ENCODE results near the gene TXLNG. TPM values are rescaled to one million over a fixed set of nuclear protein-coding genes. Genes with fewer than 3 reads are reported as not detected.

TXLNG gene
- total and polyA plus RNA-seq, 2 donors (not counting 3 experiments of a cell fraction or from before 2014, with no cell fraction given) = 6.8 to 7.6 TPM

DNA sequence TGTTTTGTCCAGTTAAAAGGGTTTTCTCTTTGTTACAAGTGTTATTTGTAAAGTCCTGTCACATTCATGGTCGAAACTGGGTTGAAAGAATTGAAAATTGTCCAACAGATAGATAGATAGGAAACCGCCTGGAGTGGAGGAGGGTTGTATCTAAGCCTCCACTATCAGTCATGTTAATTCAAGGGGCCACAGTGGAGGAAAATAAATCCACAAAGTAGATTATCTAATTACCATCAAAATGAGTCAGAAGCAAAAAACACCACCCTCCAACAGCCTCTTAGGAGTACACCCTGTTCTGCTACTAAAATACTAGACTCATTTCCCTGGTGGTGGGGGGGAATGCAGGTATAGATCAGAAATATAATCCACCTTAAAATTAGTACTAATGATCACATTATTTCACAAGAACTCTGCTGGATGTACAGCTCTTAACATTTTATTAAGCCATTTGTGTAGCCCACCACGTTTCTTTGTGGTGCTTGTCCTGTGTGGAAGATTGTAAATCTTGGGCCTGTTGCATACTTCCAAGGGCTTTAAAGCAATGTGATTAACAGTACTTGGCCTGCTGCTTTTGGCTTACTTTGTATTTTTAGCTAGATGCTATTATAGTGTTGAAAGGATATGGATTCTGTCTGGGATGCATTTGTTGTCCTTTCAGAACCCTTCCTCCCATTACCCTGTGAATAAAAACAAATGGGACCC, 57.1 kb downstream of the TXLNG start:
- dilution Hi-C loops (cut with MboI; ENCODE audit: extremely low pct_ligation_motif_present, low sequenced_read_pairs) (no loop called here), intact Hi-C loops (cut with micrococcal nuclease) (no loop called here)
- BruUV-seq (replicated peaks) = no TSS peak
- H3K4me2 ChIP-seq (ENCODE audit: insufficient read depth, low read length) = no peak overlapping the region
- no peak overlapping the region for H3K9ac ChIP-seq (replicated peaks; ENCODE audit: extremely low read depth, insufficient read depth, low read length)
- no peak for DNase-seq (ENCODE audit: low read depth, low spot score)
- TF ChIP-seq GATA2 (IDR thresholded peaks at IDR 0.05; ENCODE audit: insufficient read depth, insufficient read length, low read depth, low read length) = peak; percentile 15
- TF ChIP-seq EZH2 (IDR thresholded peaks at IDR 0.05; ENCODE audit: borderline replicate concordance, low read depth, low read length, severe bottlenecking) = no peak
- H3K9me1 ChIP-seq (replicated peaks; ENCODE audit: control insufficient read depth, extremely low read depth, insufficient read depth, low read length) = no peaks in the 10 kb centered on the region
- no peaks in the 10 kb centered on the region for H4K20me1 ChIP-seq (replicated peaks; ENCODE audit: control insufficient read depth, extremely low read depth, insufficient read depth, low read length)
- POLR2A ChIA-PET = no interaction called here
- peaks cover 2 to 8% of the 10 kb centered on the region in 2 experiments for H3K36me3 ChIP-seq (ENCODE audit: control insufficient read depth in 2 of 2, extremely low read depth in 1 of 2, insufficient read depth in 2 of 2, low read length in 2 of 2)
- H3K4me3 ChIP-seq (replicated peaks in 1 of 3; ENCODE audit: insufficient read depth in 1 of 3, low read depth in 1 of 3, low read length in 3 of 3) = no peak overlapping the region
- H3K4me1 ChIP-seq (ENCODE audit: control insufficient read depth, extremely low read depth, insufficient read depth, low read length) = peaks cover 11% of the 10 kb centered on the region
- FAIRE-seq = peak; percentile 44
- no peaks in the 10 kb centered on the region for H3K27me3 ChIP-seq (ENCODE audit: control insufficient read depth in 2 of 2, insufficient read depth in 2 of 2, low read length in 2 of 2)
- no peak overlapping the region for H3K27ac ChIP-seq (ENCODE audit: insufficient read depth, low read depth, low read length)
- no peaks in the 10 kb centered on the region for H3K79me2 ChIP-seq (ENCODE audit: control insufficient read depth, insufficient read depth, low read length)
- H3K9me3 ChIP-seq (replicated peaks; ENCODE audit: control insufficient read depth, insufficient read depth, low read length) = no peaks in the 10 kb centered on the region
- no peak overlapping the region for H2AFZ ChIP-seq (ENCODE audit: low read depth, low read length)
- CTCF ChIA-PET = no interaction called here

DNA sequence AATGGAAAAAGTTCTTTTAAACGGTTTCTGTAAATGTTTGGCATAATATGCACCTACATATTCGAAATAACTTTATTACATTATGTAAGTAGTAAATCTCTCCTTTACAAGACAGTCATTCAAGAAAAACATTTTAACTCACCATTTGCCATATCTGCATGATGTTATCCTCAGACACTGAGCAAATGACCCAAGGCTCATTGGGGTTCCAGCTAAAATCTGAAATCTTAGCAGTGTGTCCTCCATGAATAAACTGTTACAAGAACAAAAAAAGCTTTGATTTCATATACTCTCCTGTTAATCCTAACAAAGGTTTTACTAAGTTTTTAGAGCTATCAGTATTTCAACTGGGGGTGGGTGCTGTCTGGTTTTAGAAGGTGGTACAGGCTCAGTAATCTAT, 59.4 kb downstream of the TXLNG start:
- Histone ChIP-seq H3K9me1 (replicated peaks; ENCODE audit: control insufficient read depth, extremely low read depth, insufficient read depth, low read length) (no peaks in the 10 kb centered on the region), H4K20me1 (replicated peaks; ENCODE audit: control insufficient read depth, extremely low read depth, insufficient read depth, low read length) (no peaks in the 10 kb centered on the region), H3K79me2 (ENCODE audit: control insufficient read depth, insufficient read depth, low read length) (no peaks in the 10 kb centered on the region), H2AFZ (ENCODE audit: low read depth, low read length) (no peak overlapping the region), H3K9me3 (replicated peaks; ENCODE audit: control insufficient read depth, insufficient read depth, low read length) (no peaks in the 10 kb centered on the region), H3K27ac (ENCODE audit: insufficient read depth, low read depth, low read length) (no peak overlapping the region), H3K9ac (replicated peaks; ENCODE audit: extremely low read depth, insufficient read depth, low read length) (no peak overlapping the region), H3K27me3 (ENCODE audit: control insufficient read depth in 2 of 2, insufficient read depth in 2 of 2, low read length in 2 of 2) (no peaks in the 10 kb centered on the region), H3K36me3 (ENCODE audit: control insufficient read depth in 2 of 2, extremely low read depth in 1 of 2, insufficient read depth in 2 of 2, low read length in 2 of 2) (peaks cover 2 to 4% of the 10 kb centered on the region in 2 experiments), H3K4me1 (ENCODE audit: control insufficient read depth, extremely low read depth, insufficient read depth, low read length) (peaks cover 4% of the 10 kb centered on the region), H3K4me2 (ENCODE audit: insufficient read depth, low read length) (no peak overlapping the region), H3K4me3 (replicated peaks in 1 of 3; ENCODE audit: insufficient read depth in 1 of 3, low read depth in 1 of 3, low read length in 3 of 3) (no peak overlapping the region)
- intact Hi-C loops (cut with micrococcal nuclease) = no loop called here
- dilution Hi-C loops (cut with MboI; ENCODE audit: extremely low pct_ligation_motif_present, low sequenced_read_pairs) = no loop called here
- DNase-seq (ENCODE audit: low read depth, low spot score) = no peak
- no TSS peak for BruUV-seq (replicated peaks)
- no peak for FAIRE-seq
- TF ChIP-seq, protein P1, sequence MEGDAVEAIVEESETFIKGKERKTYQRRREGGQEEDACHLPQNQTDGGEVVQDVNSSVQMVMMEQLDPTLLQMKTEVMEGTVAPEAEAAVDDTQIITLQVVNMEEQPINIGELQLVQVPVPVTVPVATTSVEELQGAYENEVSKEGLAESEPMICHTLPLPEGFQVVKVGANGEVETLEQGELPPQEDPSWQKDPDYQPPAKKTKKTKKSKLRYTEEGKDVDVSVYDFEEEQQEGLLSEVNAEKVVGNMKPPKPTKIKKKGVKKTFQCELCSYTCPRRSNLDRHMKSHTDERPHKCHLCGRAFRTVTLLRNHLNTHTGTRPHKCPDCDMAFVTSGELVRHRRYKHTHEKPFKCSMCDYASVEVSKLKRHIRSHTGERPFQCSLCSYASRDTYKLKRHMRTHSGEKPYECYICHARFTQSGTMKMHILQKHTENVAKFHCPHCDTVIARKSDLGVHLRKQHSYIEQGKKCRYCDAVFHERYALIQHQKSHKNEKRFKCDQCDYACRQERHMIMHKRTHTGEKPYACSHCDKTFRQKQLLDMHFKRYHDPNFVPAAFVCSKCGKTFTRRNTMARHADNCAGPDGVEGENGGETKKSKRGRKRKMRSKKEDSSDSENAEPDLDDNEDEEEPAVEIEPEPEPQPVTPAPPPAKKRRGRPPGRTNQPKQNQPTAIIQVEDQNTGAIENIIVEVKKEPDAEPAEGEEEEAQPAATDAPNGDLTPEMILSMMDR (IDR thresholded peaks at IDR 0.05; ENCODE audit: extremely low read depth in 1 of 2, insufficient read depth in 1 of 2, low read depth in 1 of 2, low read length in 2 of 2) = no peak
- TF ChIP-seq POLR2A (IDR thresholded peaks at IDR 0.05; ENCODE audit: low read depth, low read length) (no peak), EZH2 (IDR thresholded peaks at IDR 0.05; ENCODE audit: borderline replicate concordance, low read depth, low read length, severe bottlenecking) (no peak), GATA2 (IDR thresholded peaks at IDR 0.05; ENCODE audit: insufficient read depth, insufficient read length, low read depth, low read length) (no peak), POLR2AphosphoS5 (IDR thresholded peaks at IDR 0.05; ENCODE audit: insufficient read depth, low read depth, low read length) (no peak), MYC (IDR thresholded peaks at IDR 0.05; ENCODE audit: low read depth, low read length) (no peak), JUN (IDR thresholded peaks at IDR 0.05; ENCODE audit: borderline replicate concordance, insufficient read depth, insufficient read length, low read depth) (no peak), FOS (IDR thresholded peaks at IDR 0.05; ENCODE audit: borderline replicate concordance, insufficient read depth, low read length) (no peak)
- TF ChIP-seq, protein P2, sequence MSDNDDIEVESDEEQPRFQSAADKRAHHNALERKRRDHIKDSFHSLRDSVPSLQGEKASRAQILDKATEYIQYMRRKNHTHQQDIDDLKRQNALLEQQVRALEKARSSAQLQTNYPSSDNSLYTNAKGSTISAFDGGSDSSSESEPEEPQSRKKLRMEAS (IDR thresholded peaks at IDR 0.05; ENCODE audit: insufficient read depth, insufficient read length) = no peak
- POLR2A ChIA-PET = no interaction called here
- CTCF ChIA-PET = no interaction called here

Data from endothelial cell of umbilical vein (primary cell).